Measurements from ENCODE around the gene SPIRE1.

- TF ChIP-seq CTCF (IDR thresholded peaks at IDR 0.05) (no peak), POLR2A (IDR thresholded peaks at IDR 0.05) (no peak), EP300 (IDR thresholded peaks at IDR 0.05) (no peak)
These were observed 139.6 kb downstream of the SPIRE1 start for GRCh38 chr18:12518326-12518725.

All from tibial nerve (tissue), 4 donors.